ENCODE measurements around the gene KCNB1. TPM values are rescaled to one million over a fixed set of nuclear protein-coding genes. Genes with fewer than 3 reads are reported as not detected.

The KCNB1 gene
- total and polyA plus RNA-seq, 2 donors (not counting 1 experiment from before 2014, with no cell fraction given): 0.12 TPM; not detected in 1

DNA sequence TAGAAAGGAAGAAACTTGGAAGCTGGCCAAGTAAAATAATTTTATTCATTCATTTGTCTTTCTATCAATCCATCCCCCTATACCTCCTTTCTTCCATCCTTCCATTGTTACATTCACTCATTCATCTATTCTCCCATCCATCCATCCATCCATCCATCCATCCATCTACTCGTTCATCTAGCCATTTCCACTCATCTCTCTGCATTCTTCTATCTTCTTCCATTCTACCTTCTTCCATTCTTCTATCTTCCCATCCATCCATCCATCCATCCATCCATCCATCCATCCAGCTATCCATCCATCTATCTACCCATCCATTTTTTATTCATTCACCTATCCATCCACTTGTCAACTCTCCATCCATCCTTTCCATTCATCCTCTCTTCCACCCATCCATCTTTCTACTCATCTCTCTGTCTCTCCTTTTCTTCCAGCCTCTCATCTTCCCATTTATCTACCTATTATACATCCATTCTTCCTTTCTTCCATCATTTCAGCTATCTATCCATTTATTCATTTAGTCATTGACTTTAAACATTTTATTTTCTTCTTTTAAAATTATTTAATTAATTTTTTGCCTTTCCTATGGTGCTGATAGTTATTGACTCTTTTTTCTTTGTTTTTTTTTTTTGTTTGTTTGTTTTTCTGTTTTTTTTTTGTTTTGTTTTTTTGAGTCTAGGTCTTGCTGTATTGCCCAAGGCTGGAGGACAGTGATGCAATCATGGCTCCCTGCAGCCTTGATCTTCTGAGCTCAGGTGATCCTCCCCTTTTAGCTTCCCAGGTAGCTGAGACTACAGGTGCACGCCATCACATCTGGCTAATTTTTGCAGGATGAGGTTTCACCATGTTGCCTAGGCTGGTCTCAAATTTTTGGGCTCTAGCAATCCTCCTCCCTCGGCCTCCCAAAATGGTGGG is 151.5 kb downstream of the KCNB1 start:
- 83% methylated on average over 3 of the region's 3 CpGs for WGBS (ENCODE audit: insufficient coverage)
- H3K27me3 Mint-ChIP-seq: peaks cover 32% of the 10 kb centered on the region
- H4K20me1 ChIP-seq (ENCODE audit: control insufficient read depth, insufficient read depth, low read length, poor library complexity, severe bottlenecking): no peaks in the 10 kb centered on the region
- H3K27ac Mint-ChIP-seq: no peak overlapping the region
- intact Hi-C loops (cut with micrococcal nuclease): loop anchor here (5.0 kb wide), 1 partner anchor 516 kb away; no protein-coding TSS in a partner anchor
- no peaks in the 10 kb centered on the region for H3K4me1 ChIP-seq (ENCODE audit: control insufficient read depth in 2 of 2, insufficient read depth in 2 of 2, low read length in 2 of 2)
- DNase-seq: no peak
- TF ChIP-seq, protein P1, sequence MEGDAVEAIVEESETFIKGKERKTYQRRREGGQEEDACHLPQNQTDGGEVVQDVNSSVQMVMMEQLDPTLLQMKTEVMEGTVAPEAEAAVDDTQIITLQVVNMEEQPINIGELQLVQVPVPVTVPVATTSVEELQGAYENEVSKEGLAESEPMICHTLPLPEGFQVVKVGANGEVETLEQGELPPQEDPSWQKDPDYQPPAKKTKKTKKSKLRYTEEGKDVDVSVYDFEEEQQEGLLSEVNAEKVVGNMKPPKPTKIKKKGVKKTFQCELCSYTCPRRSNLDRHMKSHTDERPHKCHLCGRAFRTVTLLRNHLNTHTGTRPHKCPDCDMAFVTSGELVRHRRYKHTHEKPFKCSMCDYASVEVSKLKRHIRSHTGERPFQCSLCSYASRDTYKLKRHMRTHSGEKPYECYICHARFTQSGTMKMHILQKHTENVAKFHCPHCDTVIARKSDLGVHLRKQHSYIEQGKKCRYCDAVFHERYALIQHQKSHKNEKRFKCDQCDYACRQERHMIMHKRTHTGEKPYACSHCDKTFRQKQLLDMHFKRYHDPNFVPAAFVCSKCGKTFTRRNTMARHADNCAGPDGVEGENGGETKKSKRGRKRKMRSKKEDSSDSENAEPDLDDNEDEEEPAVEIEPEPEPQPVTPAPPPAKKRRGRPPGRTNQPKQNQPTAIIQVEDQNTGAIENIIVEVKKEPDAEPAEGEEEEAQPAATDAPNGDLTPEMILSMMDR (IDR thresholded peaks at IDR 0.05): no peak
- no peak for TF ChIP-seq EZH2 (IDR thresholded peaks at IDR 0.05; ENCODE audit: borderline replicate concordance, insufficient read depth, low read depth, low read length, poor library complexity, severe bottlenecking)
- H3K36me3 ChIP-seq (replicated peaks in 1 of 2; ENCODE audit: control extremely low read depth in 1 of 2, control insufficient read depth in 1 of 2, extremely low read depth in 1 of 2, insufficient read depth in 2 of 2, low read length in 1 of 2): no peaks in the 10 kb centered on the region
- H2AFZ ChIP-seq (ENCODE audit: insufficient read depth, low read depth, low read length, poor library complexity, severe bottlenecking): no peak overlapping the region
- H3K9me3 ChIP-seq (ENCODE audit: control extremely low read depth in 1 of 3, control insufficient read depth in 2 of 3, insufficient read depth in 1 of 3, low read length in 2 of 3): no peaks in the 10 kb centered on the region
- no peak overlapping the region for H3K4me3 ChIP-seq (ENCODE audit: control extremely low read depth in 1 of 5, extremely low read depth in 1 of 5, insufficient read depth in 1 of 5, low read depth in 2 of 5, low read length in 4 of 5)
- no peak for ATAC-seq (ENCODE audit: low read depth)
- ChIA-PET POLR2A (no interaction called here), CTCF (interaction anchor here (0.7 to 1.6 kb wide), 10 partner anchors 11 to 599 kb away, joined by 3 to 4 read pairs (median 3); no protein-coding TSS in a partner anchor)
- no peak overlapping the region for H3K4me2 ChIP-seq (replicated peaks; ENCODE audit: low read depth, low read length, poor library complexity, severe bottlenecking)
- no peaks in the 10 kb centered on the region for H3K79me2 ChIP-seq (ENCODE audit: control insufficient read depth, insufficient read depth, low read length)
- H3K9me3 Mint-ChIP-seq (ENCODE audit: insufficient read depth): no peaks in the 10 kb centered on the region
- no peak overlapping the region for H3K9ac ChIP-seq (ENCODE audit: low read length)
- H3K27me3 ChIP-seq (replicated peaks in 1 of 4; ENCODE audit: control extremely low read depth in 1 of 4, control insufficient read depth in 3 of 4, insufficient read depth in 4 of 4, low read length in 3 of 4): peaks cover 0 to 8% (median 7%) of the 10 kb centered on the region in 4 experiments
- H3K4me1 Mint-ChIP-seq: no peaks in the 10 kb centered on the region
- H3K27ac ChIP-seq (ENCODE audit: low read length in 2 of 2): no peak overlapping the region
- no peak overlapping the region for H3K4me3 Mint-ChIP-seq

DNA sequence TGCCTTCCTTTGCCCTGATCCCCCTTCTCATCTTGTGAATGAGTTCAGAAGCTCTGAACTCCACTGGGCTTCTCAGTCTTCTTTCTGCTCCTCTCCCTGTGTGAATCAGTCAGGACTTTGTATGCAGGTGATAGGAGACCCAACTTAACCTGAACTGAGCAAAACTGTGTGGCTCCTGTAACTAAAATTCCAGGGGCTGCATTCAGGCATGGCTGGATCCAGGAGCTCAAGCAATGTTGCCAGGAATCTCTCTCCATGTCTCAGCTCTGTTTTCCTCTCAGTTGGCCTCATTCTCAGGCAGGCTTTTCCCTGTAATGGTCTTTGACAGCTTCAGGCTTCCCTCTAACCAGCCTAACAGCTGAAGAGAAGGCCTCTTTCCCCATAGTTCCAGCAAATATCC is 153.7 kb downstream of the KCNB1 start:
- TF ChIP-seq, protein P1 (IDR thresholded peaks at IDR 0.05): no peak
- no peak for TF ChIP-seq EZH2 (IDR thresholded peaks at IDR 0.05; ENCODE audit: borderline replicate concordance, insufficient read depth, low read depth, low read length, poor library complexity, severe bottlenecking)
- no peaks in the 10 kb centered on the region for H3K4me1 ChIP-seq (ENCODE audit: control insufficient read depth in 2 of 2, insufficient read depth in 2 of 2, low read length in 2 of 2)
- H3K9ac ChIP-seq (ENCODE audit: low read length): no peak overlapping the region
- ChIA-PET CTCF (no interaction called here), POLR2A (no interaction called here)
- Mint-ChIP-seq H3K4me3 (no peak overlapping the region), H3K27ac (no peak overlapping the region), H3K4me1 (peaks cover 3% of the 10 kb centered on the region), H3K27me3 (peaks cover 35% of the 10 kb centered on the region), H3K9me3 (ENCODE audit: insufficient read depth) (no peaks in the 10 kb centered on the region)
- no peak for DNase-seq
- no peak for ATAC-seq (ENCODE audit: low read depth)
- H4K20me1 ChIP-seq (ENCODE audit: control insufficient read depth, insufficient read depth, low read length, poor library complexity, severe bottlenecking): no peaks in the 10 kb centered on the region
- no peak overlapping the region for H3K27ac ChIP-seq (ENCODE audit: low read length in 2 of 2)
- H3K27me3 ChIP-seq (replicated peaks in 1 of 4; ENCODE audit: control extremely low read depth in 1 of 4, control insufficient read depth in 3 of 4, insufficient read depth in 4 of 4, low read length in 3 of 4): peaks cover 0 to 9% (median 7%) of the 10 kb centered on the region in 4 experiments
- no peak overlapping the region for H3K4me2 ChIP-seq (replicated peaks; ENCODE audit: low read depth, low read length, poor library complexity, severe bottlenecking)
- no peak overlapping the region for H3K4me3 ChIP-seq (ENCODE audit: control extremely low read depth in 1 of 5, extremely low read depth in 1 of 5, insufficient read depth in 1 of 5, low read depth in 2 of 5, low read length in 4 of 5)
- intact Hi-C loops (cut with micrococcal nuclease): no loop called here
- no peaks in the 10 kb centered on the region for H3K36me3 ChIP-seq (replicated peaks in 1 of 2; ENCODE audit: control extremely low read depth in 1 of 2, control insufficient read depth in 1 of 2, extremely low read depth in 1 of 2, insufficient read depth in 2 of 2, low read length in 1 of 2)
- H3K79me2 ChIP-seq (ENCODE audit: control insufficient read depth, insufficient read depth, low read length): no peaks in the 10 kb centered on the region
- no peaks in the 10 kb centered on the region for H3K9me3 ChIP-seq (ENCODE audit: control extremely low read depth in 1 of 3, control insufficient read depth in 2 of 3, insufficient read depth in 1 of 3, low read length in 2 of 3)
- H2AFZ ChIP-seq (ENCODE audit: insufficient read depth, low read depth, low read length, poor library complexity, severe bottlenecking): no peak overlapping the region

Data from B cell (primary cell).